OCI-LY1 (cell line): ENCODE data around the gene GSC2.

Experiments used
- H2AFZ ChIP-seq: fragments of 200-600 bp; sonication (generic), shearing (Covaris generic); 2 replicates; pipeline ENCODE4 v1.6.0; 2014; ENCODE audit warnings: antibody characterized with exemption, mild to moderate bottlenecking, low read length
- H3F3A ChIP-seq: fragments of 200-600 bp; sonication (generic), shearing (Covaris generic); 2 replicates; pipeline ENCODE4 v1.6.0; 2014; ENCODE audit warnings: mild to moderate bottlenecking, antibody characterized with exemption, low read length, moderate library complexity; ENCODE audit not compliant: insufficient read depth
- H3K27ac ChIP-seq: fragments of 200-600 bp; sonication (generic); 2 replicates; pipeline ENCODE4 v1.5.1; 2014; ENCODE audit warnings: low read length, mixed run types, mild to moderate bottlenecking, low read depth; ENCODE audit not compliant: poor library complexity, severe bottlenecking
- H3K27me3 ChIP-seq: fragments of 200-600 bp; sonication (generic); 2 replicates; pipeline ENCODE4 v1.6.0; 2014; ENCODE audit warnings: antibody characterized with exemption, mild to moderate bottlenecking, low read length, moderate library complexity; ENCODE audit not compliant: insufficient read depth
- H3K36me3 ChIP-seq: fragments of 200-600 bp; sonication (generic); 2 replicates; pipeline ENCODE4 v1.6.1; 2014; ENCODE audit warnings: mild to moderate bottlenecking, antibody characterized with exemption, low read length, moderate library complexity, mixed read lengths; ENCODE audit not compliant: insufficient read depth
- H3K4me1 ChIP-seq: fragments of 200-600 bp; sonication (generic); 2 replicates; pipeline ENCODE4 v1.5.1; 2014; ENCODE audit warnings: mild to moderate bottlenecking, low read length, moderate library complexity; ENCODE audit not compliant: insufficient read depth, severe bottlenecking
- H3K4me2 ChIP-seq: fragments of 200-600 bp; sonication (generic), shearing (Covaris generic); 2 replicates; pipeline ENCODE4 v1.6.1; 2014; ENCODE audit warnings: low read length
- H3K4me3 ChIP-seq: fragments of 200-600 bp; sonication (generic); 2 replicates; pipeline ENCODE4 v1.5.1; 2014; ENCODE audit warnings: low read length, low read depth, mild to moderate bottlenecking, mixed read lengths; ENCODE audit not compliant: poor library complexity, severe bottlenecking
- H3K79me2 ChIP-seq: fragments of 200-600 bp; shearing (Covaris generic); 2 replicates; pipeline ENCODE4 v1.6.1; 2016; ENCODE audit warnings: mixed run types, low read length, mixed read lengths; ENCODE audit not compliant: insufficient read depth
- H3K9ac ChIP-seq: fragments of 200-600 bp; sonication (generic), shearing (Covaris generic); 2 replicates; pipeline ENCODE4 v1.6.1; 2014; ENCODE audit warnings: mild to moderate bottlenecking, low read length, mixed read lengths
- H3K9me2 ChIP-seq: fragments of 200-600 bp; sonication (generic), shearing (Covaris generic); 2 replicates; pipeline ENCODE4 v1.6.1; 2014; ENCODE audit warnings: low read depth, mild to moderate bottlenecking, low read length, mixed read lengths
- H3K9me3 ChIP-seq: fragments of 200-600 bp; shearing (Covaris generic); 2 replicates; pipeline ENCODE4 v1.6.1; 2014; ENCODE audit warnings: low read length, mixed read lengths
- H4K20me1 ChIP-seq: fragments of 200-600 bp; sonication (generic), shearing (Covaris generic); 2 replicates; pipeline ENCODE4 v1.6.0; 2016; ENCODE audit warnings: mild to moderate bottlenecking, low read length; ENCODE audit not compliant: insufficient read depth
- EZH2 ChIP-seq: fragments of 200-600 bp; sonication (generic), shearing (Covaris generic); IDR thresholded peaks from 2 replicates; pipeline ENCODE4 v1.8.0; 2017; ENCODE audit warnings: borderline replicate concordance, mixed run types, mild to moderate bottlenecking, antibody characterized with exemption, low read length, moderate library complexity, mixed read lengths
- TF ChIP-seq, protein P1 (sequence below): fragments of 200-600 bp; sonication (generic), shearing (Covaris generic); IDR thresholded peaks from 2 replicates; pipeline ENCODE4 v1.5.1; 2017; ENCODE audit warnings: mild to moderate bottlenecking, antibody characterized with exemption, low read length, moderate library complexity, mixed read lengths

GSC2 gene

DNA sequence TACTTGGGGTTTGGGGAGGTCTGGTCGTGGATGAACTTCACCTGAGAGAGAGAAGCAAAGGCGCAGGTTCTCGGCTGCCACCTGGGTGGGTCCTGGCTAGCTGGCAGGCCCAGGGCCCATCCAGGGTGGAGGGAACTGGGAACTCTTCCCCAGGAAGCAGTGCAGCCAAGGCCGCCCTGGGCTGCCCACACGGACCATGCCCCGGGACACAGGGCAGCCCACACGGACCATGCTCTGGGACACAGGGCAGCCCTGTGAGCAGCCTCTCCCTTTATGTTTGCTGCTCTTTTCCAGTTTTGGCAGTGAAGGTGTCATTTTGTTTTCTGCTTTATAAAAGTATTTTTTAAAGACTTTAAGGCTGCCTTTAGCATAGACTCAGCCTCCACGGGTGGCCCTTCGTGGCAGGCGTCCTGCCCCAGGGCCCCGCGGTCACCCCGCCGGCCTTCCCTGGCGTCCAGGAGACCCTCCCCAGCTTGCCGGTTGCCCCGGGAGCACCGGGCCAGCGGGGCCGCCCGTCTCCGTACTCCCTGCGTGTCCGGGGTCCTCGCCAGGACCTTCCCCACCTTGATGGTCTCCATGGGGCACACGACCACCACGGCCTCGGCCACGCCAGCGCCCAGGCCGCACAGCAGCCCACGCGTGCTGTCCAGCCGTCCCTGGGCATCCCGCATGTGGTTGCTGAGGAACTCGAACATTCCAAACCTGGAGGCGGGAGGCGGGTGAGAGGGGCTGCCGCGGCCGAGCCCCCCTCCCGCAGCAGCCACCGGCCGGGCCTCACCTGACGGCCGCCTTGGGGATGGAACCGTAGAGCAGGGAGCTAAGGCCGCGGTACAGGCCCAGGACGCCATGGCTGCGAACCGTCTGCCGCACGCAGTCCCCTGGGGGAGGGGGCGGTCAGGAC lies 27.3 kb upstream of the GSC2 start:
- H3K27ac ChIP-seq = peak overlapping the region; percentile 58
- H3K9me2 ChIP-seq = no peaks in the 10 kb centered on the region
- H2AFZ ChIP-seq = no peak overlapping the region
- no peaks in the 10 kb centered on the region for H4K20me1 ChIP-seq
- peak overlapping the region; percentile 88 for H3K9ac ChIP-seq
- no peaks in the 10 kb centered on the region for H3F3A ChIP-seq
- H3K9me3 ChIP-seq = no peaks in the 10 kb centered on the region
- peaks cover 7% of the 10 kb centered on the region; the same call in 1 of the 2 replicates for H3K36me3 ChIP-seq
- no peaks in the 10 kb centered on the region for H3K27me3 ChIP-seq
- H3K4me1 ChIP-seq = peaks cover 61% of the 10 kb centered on the region
- H3K79me2 ChIP-seq = peaks cover 5% of the 10 kb centered on the region
- H3K4me2 ChIP-seq = peak overlapping the region; percentile 94
- TF ChIP-seq EZH2 = no peak
- TF ChIP-seq, protein P1, sequence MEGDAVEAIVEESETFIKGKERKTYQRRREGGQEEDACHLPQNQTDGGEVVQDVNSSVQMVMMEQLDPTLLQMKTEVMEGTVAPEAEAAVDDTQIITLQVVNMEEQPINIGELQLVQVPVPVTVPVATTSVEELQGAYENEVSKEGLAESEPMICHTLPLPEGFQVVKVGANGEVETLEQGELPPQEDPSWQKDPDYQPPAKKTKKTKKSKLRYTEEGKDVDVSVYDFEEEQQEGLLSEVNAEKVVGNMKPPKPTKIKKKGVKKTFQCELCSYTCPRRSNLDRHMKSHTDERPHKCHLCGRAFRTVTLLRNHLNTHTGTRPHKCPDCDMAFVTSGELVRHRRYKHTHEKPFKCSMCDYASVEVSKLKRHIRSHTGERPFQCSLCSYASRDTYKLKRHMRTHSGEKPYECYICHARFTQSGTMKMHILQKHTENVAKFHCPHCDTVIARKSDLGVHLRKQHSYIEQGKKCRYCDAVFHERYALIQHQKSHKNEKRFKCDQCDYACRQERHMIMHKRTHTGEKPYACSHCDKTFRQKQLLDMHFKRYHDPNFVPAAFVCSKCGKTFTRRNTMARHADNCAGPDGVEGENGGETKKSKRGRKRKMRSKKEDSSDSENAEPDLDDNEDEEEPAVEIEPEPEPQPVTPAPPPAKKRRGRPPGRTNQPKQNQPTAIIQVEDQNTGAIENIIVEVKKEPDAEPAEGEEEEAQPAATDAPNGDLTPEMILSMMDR = no peak
- peak overlapping the region; percentile 82 for H3K4me3 ChIP-seq

DNA sequence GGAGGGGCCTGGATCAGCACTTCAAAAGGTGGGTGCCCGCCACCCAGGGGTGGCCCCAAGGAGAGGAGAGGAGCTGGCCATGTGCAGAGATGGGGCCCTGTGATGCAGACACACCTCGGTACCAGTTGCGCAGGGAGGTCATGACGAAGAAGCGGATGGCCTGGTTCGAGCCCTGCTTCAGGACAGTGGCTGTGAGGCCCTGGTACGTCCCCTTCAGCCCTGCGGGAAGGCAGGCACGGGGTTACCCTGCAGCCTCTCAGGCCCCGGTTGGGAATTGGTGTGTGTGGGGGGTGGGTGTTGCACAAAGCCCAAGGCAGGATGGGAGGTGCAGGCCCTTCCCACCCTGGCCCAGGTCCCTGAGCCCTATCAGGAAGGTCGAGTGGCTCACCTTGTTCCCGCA lies 26.6 kb upstream of the GSC2 start:
- no peaks in the 10 kb centered on the region for H3K27me3 ChIP-seq
- no peaks in the 10 kb centered on the region for H3K9me2 ChIP-seq
- H3K4me1 ChIP-seq = peaks cover 64% of the 10 kb centered on the region
- H3K79me2 ChIP-seq = peaks cover 12% of the 10 kb centered on the region
- TF ChIP-seq EZH2 = no peak
- TF ChIP-seq, protein P1 = no peak
- no peaks in the 10 kb centered on the region for H4K20me1 ChIP-seq
- peak overlapping the region; percentile 94 for H3K4me2 ChIP-seq
- H3K9me3 ChIP-seq = no peaks in the 10 kb centered on the region
- no peaks in the 10 kb centered on the region for H3F3A ChIP-seq
- H3K27ac ChIP-seq = peak overlapping the region; percentile 58
- peak overlapping the region; percentile 82 for H3K4me3 ChIP-seq
- H3K36me3 ChIP-seq = peaks cover 7% of the 10 kb centered on the region; the same call in 1 of the 2 replicates
- peak overlapping the region; percentile 88 for H3K9ac ChIP-seq
- no peak overlapping the region for H2AFZ ChIP-seq

DNA sequence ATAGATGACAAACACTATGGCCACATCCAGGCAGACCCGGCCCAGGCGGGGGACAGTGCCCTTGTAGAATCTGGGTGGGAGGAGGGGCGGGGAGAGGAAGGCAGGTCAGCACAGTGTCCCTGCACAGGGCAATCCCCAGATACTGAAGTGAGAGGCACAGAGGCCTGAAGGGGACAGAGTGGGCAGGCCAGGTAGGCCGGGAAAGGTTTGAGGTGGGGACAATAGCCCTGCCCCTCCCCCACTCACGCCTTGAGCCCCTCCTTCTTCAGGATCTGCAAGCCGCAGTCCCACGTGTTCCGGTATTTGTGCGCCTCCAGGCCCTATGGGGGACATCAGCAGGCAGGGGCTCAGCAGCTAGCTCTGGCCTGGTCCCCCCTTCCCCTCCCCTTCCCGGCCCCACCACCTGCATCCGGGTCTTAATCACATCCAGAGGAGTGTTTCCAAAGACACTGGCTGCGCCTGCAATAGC lies 26.1 kb upstream of the GSC2 start:
- Histone ChIP-seq H3K4me3 (peak overlapping the region; percentile 82), H3F3A (no peaks in the 10 kb centered on the region), H3K27ac (peak overlapping the region; percentile 58), H4K20me1 (no peaks in the 10 kb centered on the region), H3K9me2 (no peaks in the 10 kb centered on the region), H3K79me2 (peaks cover 13% of the 10 kb centered on the region), H3K9ac (peak overlapping the region; percentile 88; the same call in 1 of the 2 replicates), H2AFZ (no peak overlapping the region), H3K4me2 (peak overlapping the region; percentile 94), H3K4me1 (peaks cover 64% of the 10 kb centered on the region), H3K36me3 (peaks cover 7% of the 10 kb centered on the region; the same call in 1 of the 2 replicates), H3K9me3 (no peaks in the 10 kb centered on the region), H3K27me3 (no peaks in the 10 kb centered on the region)
- TF ChIP-seq EZH2 = no peak
- TF ChIP-seq, protein P1 = no peak
